H1 (cell line): Measurements from ENCODE around the gene DNM2. TPM values are rescaled to one million over a fixed set of nuclear protein-coding genes. Genes with fewer than 3 reads are reported as not detected.

ENCODE experiments used
- CTCF ChIA-PET: fragments of 300-600 bp; sonication (Branson Sonifier 250); formaldehyde crosslinking; loops from one replicate; lab custom pipeline; 2021; ENCODE audit not compliant: partially characterized antibody; lab: Charles Lee
- POLR2A ChIA-PET: fragments of 300-600 bp; sonication (Branson Sonifier 250); formaldehyde crosslinking; loops from one replicate; lab custom pipeline; 2021; ENCODE audit warnings: inconsistent platforms; ENCODE audit not compliant: partially characterized antibody; lab: Charles Lee
- DNase-seq, 2 experiments: peaks; one replicate each; pipeline versions ENCODE4 v3.0.0 to v3.0.0-alpha.2; 2010 to 2022; ENCODE audit warnings: low spot score in 2 of 2, low read depth in 1 of 2, mixed read lengths in 1 of 2
- FAIRE-seq: peaks from 2 replicates; lab custom pipeline; 2011; peaks lifted over from hg19 to GRCh38; lab: Jason Lieb, UNC
- H2AFZ ChIP-seq: 2 replicates; pipeline ENCODE4 v1.8.1; 2012; ENCODE audit warnings: low read length, inconsistent platforms
- H2AK5ac ChIP-seq: 2 replicates; pipeline ENCODE4 v1.6.1; 2013; ENCODE audit warnings: low read depth, low read length
- H2BK120ac ChIP-seq: replicated peaks from 2 replicates; pipeline ENCODE3; 2013; ENCODE audit warnings: low read depth, low read length, inconsistent platforms
- H2BK12ac ChIP-seq: 2 replicates; pipeline ENCODE4 v1.6.1; 2013; ENCODE audit warnings: low read depth, low read length
- H2BK15ac ChIP-seq: 2 replicates; pipeline ENCODE4 v1.6.1; 2013; ENCODE audit warnings: low read length
- H2BK20ac ChIP-seq: 2 replicates; pipeline ENCODE4 v1.6.1; 2013; ENCODE audit warnings: low read length
- H2BK5ac ChIP-seq: 2 replicates; pipeline ENCODE4 v1.6.1; 2013; ENCODE audit warnings: low read depth, low read length
- H3K14ac ChIP-seq: 2 replicates; pipeline ENCODE4 v1.6.1; 2013; ENCODE audit warnings: inconsistent platforms; ENCODE audit not compliant: insufficient read length
- H3K18ac ChIP-seq: 2 replicates; pipeline ENCODE4 v1.6.1; 2013; ENCODE audit warnings: low read length; ENCODE audit errors: extremely low read depth
- H3K23ac ChIP-seq: 2 replicates; pipeline ENCODE4 v1.6.1; 2013; ENCODE audit warnings: inconsistent platforms; ENCODE audit not compliant: insufficient read length
- H3K23me2 ChIP-seq: 2 replicates; pipeline ENCODE4 v1.6.1; 2013; ENCODE audit warnings: low read depth, low read length
- H3K27ac ChIP-seq: 2 replicates; pipeline ENCODE4 v1.6.1; 2011; ENCODE audit warnings: low read depth, low read length, inconsistent platforms
- H3K27me3 ChIP-seq, 4 experiments: replicated peaks in 1 of 4; 1 replicate in 1 of 4; 2 replicates in 3 of 4; pipeline versions ENCODE4 v1.6.1 to v1.8.1; 2011 to 2013; ENCODE audit warnings: low read length in 3 of 4, mild to moderate bottlenecking in 3 of 4, inconsistent platforms in 2 of 4, mixed read lengths in 2 of 4, moderate library complexity in 1 of 4; ENCODE audit not compliant: control insufficient read depth in 3 of 4, insufficient read depth in 3 of 4; ENCODE audit errors: extremely low read depth in 1 of 4
- H3K36me3 ChIP-seq, 4 experiments: 2 replicates each; pipeline versions ENCODE4 v1.6.1 to v1.8.1; 2011 to 2013; ENCODE audit warnings: mild to moderate bottlenecking in 4 of 4, low read length in 3 of 4, moderate library complexity in 2 of 4, control low read depth in 1 of 4, inconsistent platforms in 1 of 4; ENCODE audit not compliant: insufficient read depth in 4 of 4, control insufficient read depth in 2 of 4
- H3K4ac ChIP-seq: replicated peaks from 2 replicates; pipeline ENCODE3; 2013; ENCODE audit warnings: low read length, low read depth, mixed read lengths, inconsistent platforms; ENCODE audit not compliant: insufficient read length
- H3K4me1 ChIP-seq, 4 experiments: replicated peaks in 1 of 4; 1 replicate in 1 of 4; 2 replicates in 3 of 4; pipeline versions ENCODE4 v1.6.1 to v1.8.1; 2011 to 2013; ENCODE audit warnings: low read length in 3 of 4, inconsistent platforms in 2 of 4, mixed read lengths in 1 of 4; ENCODE audit not compliant: insufficient read depth in 4 of 4, control insufficient read depth in 3 of 4
- H3K4me2 ChIP-seq, 2 experiments: 2 replicates each; pipeline versions ENCODE4 v1.6.1 to v1.8.1; 2011 to 2013; ENCODE audit warnings: low read depth in 2 of 2, low read length in 2 of 2, control low read depth in 1 of 2, inconsistent platforms in 1 of 2, mild to moderate bottlenecking in 1 of 2; ENCODE audit not compliant: insufficient read depth in 1 of 2
- H3K4me3 ChIP-seq, 4 experiments: fragments of 200-600, 300-600 bp in 1 of 4; sonication (generic), shearing (Covaris generic), sonication (Bioruptor Twin) in 1 of 4; 2 replicates each; pipeline versions ENCODE4 v1.5.1 to v1.8.1; 2011 to 2016; ENCODE audit warnings: low read length in 4 of 4, low read depth in 3 of 4, control low read depth in 2 of 4, inconsistent platforms in 2 of 4, mild to moderate bottlenecking in 2 of 4, mixed read lengths in 1 of 4, moderate library complexity in 1 of 4; ENCODE audit not compliant: insufficient read depth in 2 of 4; ENCODE audit errors: extremely low read depth in 1 of 4
- H3K56ac ChIP-seq: replicated peaks from 2 replicates; pipeline ENCODE3; 2013; ENCODE audit warnings: low read depth, mild to moderate bottlenecking, mixed read lengths, low read length, inconsistent platforms; ENCODE audit not compliant: insufficient read length
- H3K79me1 ChIP-seq: 2 replicates; pipeline ENCODE4 v1.6.1; 2013; ENCODE audit warnings: low read depth, low read length, control low read depth
- H3K79me2 ChIP-seq, 2 experiments: 2 replicates each; pipeline versions ENCODE4 v1.6.1 to v1.8.1; 2012 to 2013; ENCODE audit warnings: low read length in 2 of 2, mild to moderate bottlenecking in 2 of 2, inconsistent platforms in 1 of 2; ENCODE audit not compliant: insufficient read depth in 2 of 2, control insufficient read depth in 1 of 2
- H3K9ac ChIP-seq, 4 experiments: replicated peaks in 1 of 4; 1 replicate in 1 of 4; 2 replicates in 3 of 4; pipeline versions ENCODE4 v1.6.1 to v1.8.1; 2011 to 2013; ENCODE audit warnings: low read depth in 3 of 4, low read length in 3 of 4, control low read depth in 2 of 4, mild to moderate bottlenecking in 2 of 4, moderate library complexity in 2 of 4, inconsistent platforms in 1 of 4; ENCODE audit errors: extremely low read depth in 1 of 4
- H3K9me3 ChIP-seq, 2 experiments: 2 replicates each; pipeline versions ENCODE4 v1.6.1 to v1.8.1; 2012 to 2013; ENCODE audit warnings: mild to moderate bottlenecking in 2 of 2, moderate library complexity in 2 of 2, control low read depth in 1 of 2, inconsistent platforms in 1 of 2, low read depth in 1 of 2, low read length in 1 of 2, mixed read lengths in 1 of 2; ENCODE audit not compliant: insufficient read depth in 2 of 2
- H4K20me1 ChIP-seq, 2 experiments: replicated peaks in 1 of 2; 2 replicates each; pipeline versions ENCODE3 to v1.8.1; 2011 to 2013; ENCODE audit warnings: inconsistent platforms in 2 of 2, low read length in 2 of 2, mild to moderate bottlenecking in 1 of 2; ENCODE audit not compliant: insufficient read depth in 2 of 2, control insufficient read depth in 1 of 2
- H4K5ac ChIP-seq: 2 replicates; pipeline ENCODE4 v1.6.1; 2013; ENCODE audit warnings: low read length, low read depth, mixed read lengths, inconsistent platforms; ENCODE audit not compliant: insufficient read length
- H4K8ac ChIP-seq: 2 replicates; pipeline ENCODE4 v1.8.0; 2013; ENCODE audit warnings: mild to moderate bottlenecking, moderate library complexity, low read length, inconsistent platforms; ENCODE audit not compliant: insufficient read depth; ENCODE audit errors: extremely low read depth
- H4K91ac ChIP-seq: replicated peaks from 2 replicates; pipeline ENCODE3; 2013; ENCODE audit warnings: low read length, mixed read lengths, inconsistent platforms; ENCODE audit not compliant: insufficient read length
- BRCA1 ChIP-seq: IDR thresholded peaks from 2 replicates; pipeline ENCODE4 v1.6.1; 2012; ENCODE audit warnings: low read depth, low read length, improper control_type of control experiment
- CHD1 ChIP-seq: IDR thresholded peaks from 2 replicates; pipeline ENCODE4 v1.6.1; 2012; ENCODE audit warnings: low read depth, low read length, improper control_type of control experiment
- CHD2 ChIP-seq: IDR thresholded peaks from 2 replicates; pipeline ENCODE4 v1.6.1; 2012; ENCODE audit warnings: low read length, improper control_type of control experiment
- EGR1 ChIP-seq: IDR thresholded peaks from 2 replicates; pipeline ENCODE4 v1.6.1; 2011; ENCODE audit warnings: low read depth, low read length, borderline replicate concordance
- GTF2F1 ChIP-seq: IDR thresholded peaks from 2 replicates; pipeline ENCODE4 v1.6.1; 2012; ENCODE audit warnings: low read depth, low read length, improper control_type of control experiment, borderline replicate concordance
- HDAC2 ChIP-seq, 2 experiments: fragments of 300-600 bp in 1 of 2; sonication (generic) in 1 of 2; IDR thresholded peaks; 2 replicates each; pipeline ENCODE4 v1.6.1; 2011 to 2012; ENCODE audit warnings: low read depth in 2 of 2, low read length in 2 of 2, mild to moderate bottlenecking in 2 of 2, moderate library complexity in 2 of 2, borderline replicate concordance in 1 of 2, inconsistent platforms in 1 of 2
- MAFK ChIP-seq: IDR thresholded peaks from 2 replicates; pipeline ENCODE4 v1.6.1; 2012; ENCODE audit warnings: low read depth, mild to moderate bottlenecking, improper control_type of control experiment, low read length
- NANOG ChIP-seq: IDR thresholded peaks from 2 replicates; pipeline ENCODE4 v1.6.1; 2011; ENCODE audit warnings: low read length, low read depth, mild to moderate bottlenecking, inconsistent platforms; ENCODE audit not compliant: insufficient read depth, poor library complexity, severe bottlenecking
- RNF2 ChIP-seq: fragments of 200-900, 300-1000 bp; sonication (generic); IDR thresholded peaks from 2 replicates; pipeline ENCODE4 v1.7.1; 2016; ENCODE audit warnings: borderline replicate concordance, low read depth, mild to moderate bottlenecking, antibody characterized with exemption, low read length; ENCODE audit not compliant: poor library complexity, severe bottlenecking; ENCODE audit errors: missing control alignments
- RXRA ChIP-seq: IDR thresholded peaks from 2 replicates; pipeline ENCODE4 v1.6.1; 2011; ENCODE audit warnings: low read depth, mild to moderate bottlenecking, low read length, moderate library complexity; ENCODE audit not compliant: insufficient read depth
- SIRT6 ChIP-seq: IDR thresholded peaks from one replicate; pipeline ENCODE4 v1.7.1; 2012; ENCODE audit warnings: low read length, inconsistent platforms
- SP1 ChIP-seq: IDR thresholded peaks from 2 replicates; pipeline ENCODE4 v1.6.1; 2011; ENCODE audit warnings: low read depth, low read length
- TAF7 ChIP-seq: optimal IDR thresholded peaks from 2 replicates; pipeline ENCODE3; 2011; ENCODE audit warnings: low read depth, mild to moderate bottlenecking, inconsistent platforms, low read length, moderate library complexity, borderline replicate concordance
- WGBS, 2 experiments: shearing (Covaris generic) in 1 of 2; methylation state at CpG; one replicate each; pipeline versions ENCODE4 v1.1.6 to v1.1.7; 2013 to 2015; ENCODE audit warnings: low lambda C conversion rate in 2 of 2, mixed read lengths in 2 of 2, inconsistent platforms in 1 of 2, low coverage in 1 of 2, missing lambda C conversion rate in 1 of 2; ENCODE audit not compliant: insufficient replicate concordance in 2 of 2, insufficient coverage in 1 of 2, insufficient read length in 1 of 2; ENCODE audit errors: extremely low coverage in 1 of 2, missing lambda C conversion rate in 1 of 2; 5-methylcytosine and 5-hydroxymethylcytosine counted together
- polyA plus RNA-seq, 7 experiments: library from polyadenylated mRNA; depleted of rRNA in 3 of 7; stranded (reverse) in 5 of 7; unstranded in 2 of 7; fragments of >200 nt in 5 of 7; fragments of 200-250 nt in 2 of 7; gene quantifications; 1 replicate in 5 of 7; 2 replicates in 1 of 7; 4 replicates in 1 of 7; pipeline versions ENCODE4 v1.2.1 to v1.2.3, GENCODE V29; 2011 to 2013; ENCODE audit warnings: missing spikeins in 2 of 7, mixed read lengths in 2 of 7
- total RNA-seq: library from RNA; stranded (reverse); fragmentation: NEBNext Ultra II Directional; extraction: Animal tissue kit (Norgen Biotek cat#: 25700); gene quantifications from 2 replicates; pipeline ENCODE4 v1.2.1, GENCODE V29; 2021

DNM2 gene
- total and polyA plus RNA-seq, 2 of the 8 experiments (the other 6 are each of a cell fraction or from before 2014, with no cell fraction given) = 61.9 to 120 TPM

DNA sequence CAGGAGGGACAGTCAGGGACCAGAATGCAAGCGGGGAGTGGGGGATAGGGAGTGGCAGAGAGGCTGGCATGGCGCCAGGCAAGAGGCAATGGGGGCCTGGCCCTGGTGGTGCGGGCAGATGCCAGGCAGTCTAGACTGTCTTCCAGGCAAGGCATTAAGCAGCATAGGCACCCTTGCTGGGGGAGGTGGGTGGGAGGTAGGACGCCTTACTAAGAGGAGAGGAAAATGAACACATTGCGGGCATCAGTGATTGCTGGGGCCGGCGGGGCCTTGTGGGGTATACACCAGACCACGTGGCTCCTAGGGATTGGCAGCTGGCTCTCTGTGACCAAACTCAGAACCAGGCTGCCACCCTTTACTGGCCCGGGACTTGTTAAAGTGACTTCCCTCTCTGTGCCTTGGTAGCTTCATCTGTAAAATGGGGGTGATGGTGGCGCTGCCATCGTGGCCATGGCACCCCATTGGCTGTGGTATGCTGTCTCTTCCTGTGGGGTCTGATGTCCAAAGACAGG, 46.0 kb downstream of the DNM2 start:
- Histone ChIP-seq H3K9ac (no peak overlapping the region), H3K4me1 (peaks cover 2 to 5% (median 4%) of the 10 kb centered on the region in 4 experiments; a peak in 4 of 7 replicates), H3K36me3 (peaks cover 0 to 12% (median 1%) of the 10 kb centered on the region in 4 experiments; a peak in 2 of 8 replicates), H3K56ac (no peak overlapping the region), H2BK20ac (no peak overlapping the region), H2AFZ (no peak overlapping the region), H2BK12ac (no peak overlapping the region), H3K23ac (no peak overlapping the region), H3K14ac (no peak overlapping the region), H3K79me2 (peaks cover 0 to 14% of the 10 kb centered on the region in 2 experiments; a peak in 2 of 4 replicates), H4K20me1 (peaks cover 4 to 15% of the 10 kb centered on the region in 2 experiments), H3K27ac (no peak overlapping the region), H4K91ac (no peak overlapping the region), H3K4me2 (no peak overlapping the region), H2BK120ac (no peak overlapping the region), H3K79me1 (peaks cover 15% of the 10 kb centered on the region), H3K23me2 (no peaks in the 10 kb centered on the region), H3K9me3 (no peaks in the 10 kb centered on the region), H3K4ac (no peak overlapping the region), H4K5ac (no peak overlapping the region), H3K18ac (no peak overlapping the region), H2BK15ac (no peak overlapping the region), H2BK5ac (no peak overlapping the region; the same call in 1 of the 2 replicates), H3K4me3 (no peak overlapping the region), H3K27me3 (no peaks in the 10 kb centered on the region), H2AK5ac (no peak overlapping the region), H4K8ac (no peak overlapping the region)
- WGBS, 2 experiments = 74% methylated on average over 11 of the region's 11 CpGs; no CpG with 5 or more reads in 1 of the 2 experiments
- ChIA-PET POLR2A (interaction anchor here (0.8 to 1.2 kb wide), 3 partner anchors 45 to 114 kb away, joined by 3 to 4 read pairs (median 3); partner anchors contain the start of gene DNM2), CTCF (interaction anchor here (1.5 kb wide), 1 partner anchor 9 kb away, joined by 3 read pairs; no protein-coding TSS in a partner anchor)
- FAIRE-seq (no peak), DNase-seq (no peak)
- TF ChIP-seq GTF2F1 = no peak
- no peak for TF ChIP-seq SIRT6
- no peak for TF ChIP-seq TAF7
- TF ChIP-seq NANOG = no peak
- no peak for TF ChIP-seq CHD2
- TF ChIP-seq SP1 = no peak
- no peak for TF ChIP-seq HDAC2 (IDR thresholded peaks at IDR 0.05; ENCODE audit: borderline replicate concordance in 1 of 2, low read depth in 2 of 2, low read length in 2 of 2)
- TF ChIP-seq BRCA1 = no peak
- no peak for TF ChIP-seq EGR1
- no peak for TF ChIP-seq MAFK
- TF ChIP-seq RNF2 = no peak
- TF ChIP-seq CHD1 = no peak
- no peak for TF ChIP-seq RXRA
